Neuronal stem cell (in vitro differentiated cells): ENCODE results near the gene EYA3.
A peak's percentile ranks its signal among the peaks of the same experiment; 100 is the strongest.

ENCODE experiments used
- DNase-seq: peaks from one replicate; pipeline ENCODE4 v3.0.0-alpha.2; 2013; ENCODE audit warnings: low spot score
- H2AFZ ChIP-seq: one replicate; pipeline ENCODE4 v1.6.1; 2013; ENCODE audit warnings: mild to moderate bottlenecking, low read length, inconsistent platforms
- H2AK5ac ChIP-seq: 2 replicates; pipeline ENCODE4 v1.6.1; 2013; ENCODE audit warnings: low read depth, mild to moderate bottlenecking, inconsistent platforms, low read length, moderate library complexity, mixed read lengths
- H2BK120ac ChIP-seq: 2 replicates; pipeline ENCODE4 v1.6.1; 2013; ENCODE audit warnings: low read depth, mild to moderate bottlenecking, inconsistent platforms, low read length, moderate library complexity, mixed read lengths
- H2BK12ac ChIP-seq: one replicate; pipeline ENCODE4 v1.6.1; 2013; ENCODE audit warnings: low read length, inconsistent platforms
- H2BK15ac ChIP-seq: 2 replicates; pipeline ENCODE4 v1.6.1; 2013; ENCODE audit warnings: mild to moderate bottlenecking, low read length, inconsistent platforms, mixed read lengths
- H2BK5ac ChIP-seq: one replicate; pipeline ENCODE4 v1.6.1; 2013; ENCODE audit warnings: inconsistent platforms, mild to moderate bottlenecking, low read length, moderate library complexity
- H3K14ac ChIP-seq: one replicate; pipeline ENCODE4 v1.6.1; 2013; ENCODE audit warnings: low read length, inconsistent platforms
- H3K18ac ChIP-seq: 2 replicates; pipeline ENCODE4 v1.6.1; 2013; ENCODE audit warnings: low read length, inconsistent platforms
- H3K23ac ChIP-seq: 2 replicates; pipeline ENCODE4 v1.6.1; 2013; ENCODE audit warnings: low read depth, mild to moderate bottlenecking, mixed read lengths, low read length, inconsistent platforms; ENCODE audit not compliant: poor library complexity
- H3K27ac ChIP-seq: replicated peaks from 3 replicates; pipeline ENCODE4 v1.5.1; 2013; ENCODE audit warnings: low read length, inconsistent platforms
- H3K27me3 ChIP-seq, 3 experiments: 2 replicates each; pipeline ENCODE4 v1.6.1; 2013; ENCODE audit warnings: low read length in 3 of 3, mild to moderate bottlenecking in 2 of 3, inconsistent platforms in 1 of 3, low read depth in 1 of 3, mixed read lengths in 1 of 3, moderate library complexity in 1 of 3; ENCODE audit not compliant: control insufficient read depth in 3 of 3, insufficient read depth in 3 of 3
- H3K36me3 ChIP-seq, 2 donors: replicated peaks in 1 of 2; 2 replicates each; pipeline ENCODE4 v1.6.1; 2013; ENCODE audit warnings: low read length in 2 of 2; ENCODE audit not compliant: control insufficient read depth in 2 of 2, insufficient read depth in 2 of 2
- H3K4ac ChIP-seq: 2 replicates; pipeline ENCODE4 v1.6.1; 2013; ENCODE audit warnings: inconsistent platforms, mild to moderate bottlenecking, low read length, moderate library complexity
- H3K4me1 ChIP-seq, 2 donors: 1 replicate in 1 of 2; 2 replicates in 1 of 2; pipeline ENCODE4 v1.6.1; 2013; ENCODE audit warnings: low read length in 2 of 2, low read depth in 1 of 2; ENCODE audit not compliant: control insufficient read depth in 2 of 2, insufficient read depth in 1 of 2
- H3K4me2 ChIP-seq: one replicate; pipeline ENCODE4 v1.6.1; 2013; ENCODE audit warnings: mild to moderate bottlenecking, low read length, inconsistent platforms; ENCODE audit not compliant: insufficient read depth, poor library complexity, severe bottlenecking
- H3K4me3 ChIP-seq, 2 donors: 2 replicates each; pipeline ENCODE4 v1.5.1; 2013; ENCODE audit warnings: low read length in 2 of 2, mild to moderate bottlenecking in 2 of 2, inconsistent platforms in 1 of 2, moderate library complexity in 1 of 2
- H3K79me1 ChIP-seq: one replicate; pipeline ENCODE4 v1.6.1; 2013; ENCODE audit warnings: low read depth, mild to moderate bottlenecking, inconsistent platforms, low read length, moderate library complexity
- H3K9ac ChIP-seq: one replicate; pipeline ENCODE4 v1.6.1; 2013; ENCODE audit warnings: mild to moderate bottlenecking, low read depth, low read length, inconsistent platforms; ENCODE audit not compliant: poor library complexity
- H3K9me3 ChIP-seq, 2 donors: replicated peaks in 1 of 2; 2 replicates each; pipeline versions ENCODE3 to v1.6.1; 2013; ENCODE audit warnings: low read length in 2 of 2, mild to moderate bottlenecking in 2 of 2, inconsistent platforms in 1 of 2, low read depth in 1 of 2, mixed read lengths in 1 of 2, moderate library complexity in 1 of 2; ENCODE audit not compliant: control insufficient read depth in 2 of 2, insufficient read depth in 1 of 2
- H4K8ac ChIP-seq: one replicate; pipeline ENCODE4 v1.6.1; 2013; ENCODE audit warnings: low read depth, mild to moderate bottlenecking, inconsistent platforms, low read length, moderate library complexity
- H4K91ac ChIP-seq: one replicate; pipeline ENCODE4 v1.6.1; 2013; ENCODE audit warnings: low read length, low read depth, mild to moderate bottlenecking, inconsistent platforms; ENCODE audit not compliant: poor library complexity
- WGBS, 2 donors: extraction: QIAGEN DNeasy Blood & Tissue Kit; methylation state at CpG; one replicate each; pipeline ENCODE4 v1.1.7; 2013; ENCODE audit warnings: missing lambda C conversion rate in 2 of 2, mixed read lengths in 1 of 2; ENCODE audit not compliant: insufficient read length in 2 of 2, insufficient replicate concordance in 1 of 2; ENCODE audit errors: extremely low coverage in 2 of 2; 5-methylcytosine and 5-hydroxymethylcytosine counted together

The EYA3 gene

DNA sequence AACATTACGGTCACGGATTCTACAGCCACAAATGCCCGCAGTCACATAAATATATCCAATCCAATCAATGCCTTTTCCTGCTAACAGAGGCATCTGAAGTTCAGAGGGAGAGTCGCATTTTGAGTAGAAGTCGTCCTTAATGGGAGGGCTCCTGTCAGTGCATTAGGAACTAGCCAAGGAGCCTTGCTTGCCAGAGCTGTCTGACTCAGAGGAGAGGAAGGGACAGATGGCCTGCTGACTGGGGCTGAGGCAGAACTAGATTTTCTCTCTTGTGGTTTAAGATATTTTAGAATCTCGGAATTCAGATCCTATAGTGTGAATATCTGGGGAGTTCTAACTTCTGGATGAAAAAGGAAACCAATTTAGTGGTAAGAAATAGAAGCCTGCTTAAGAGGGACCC is 118.0 kb downstream of the EYA3 start:
- Histone ChIP-seq H3K36me3 (peaks cover 20 to 41% of the 10 kb centered on the region in 2 donors), H3K27me3 (no peaks in the 10 kb centered on the region), H3K79me1 (no peaks in the 10 kb centered on the region), H3K4ac (no peak overlapping the region), H2BK12ac (no peak overlapping the region), H3K4me2 (no peak overlapping the region), H4K91ac (no peak overlapping the region), H3K23ac (no peak overlapping the region), H3K9ac (no peak overlapping the region), H2AFZ (no peak overlapping the region), H3K27ac (no peak overlapping the region), H3K4me1 (no peaks in the 10 kb centered on the region), H3K4me3 (peak overlapping the region in 1 of 2 donors; percentile 67), H2BK5ac (no peak overlapping the region), H2BK15ac (no peak overlapping the region), H3K9me3 (no peaks in the 10 kb centered on the region), H3K14ac (no peak overlapping the region), H3K18ac (no peak overlapping the region), H2AK5ac (no peak overlapping the region), H4K8ac (no peak overlapping the region), H2BK120ac (no peak overlapping the region)
- DNase-seq = no peak
- WGBS, 2 donors = no CpG with 5 or more reads among the region's 6 CpGs

DNA sequence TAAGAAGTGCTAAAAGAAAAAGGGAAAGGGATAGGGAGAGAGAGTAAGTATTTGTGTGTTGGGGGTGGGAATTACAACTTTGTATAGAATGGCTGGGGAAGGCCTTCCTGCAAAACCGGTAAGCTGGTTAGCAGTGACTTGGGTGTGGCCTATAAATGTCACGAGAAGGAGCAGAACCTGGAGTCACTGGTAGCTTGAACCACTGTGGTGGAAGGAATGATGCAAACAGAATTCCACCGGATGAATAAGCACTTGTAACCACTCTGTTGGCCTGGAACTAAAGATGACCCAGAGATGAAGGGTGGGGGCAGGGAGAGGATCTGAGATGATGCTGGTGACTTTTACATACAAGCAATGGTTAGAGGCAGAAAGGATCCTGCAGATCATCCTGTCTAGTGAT is 119.7 kb downstream of the EYA3 start:
- Histone ChIP-seq H2AFZ (no peak overlapping the region), H2BK5ac (no peak overlapping the region), H3K14ac (no peak overlapping the region), H3K4me2 (no peak overlapping the region), H4K91ac (no peak overlapping the region), H2BK120ac (no peak overlapping the region), H3K23ac (no peak overlapping the region), H2BK15ac (no peak overlapping the region), H3K27ac (no peak overlapping the region), H3K4me1 (no peaks in the 10 kb centered on the region), H2BK12ac (no peak overlapping the region), H3K27me3 (no peaks in the 10 kb centered on the region), H3K9ac (no peak overlapping the region), H3K79me1 (no peaks in the 10 kb centered on the region), H3K4ac (no peak overlapping the region), H2AK5ac (no peak overlapping the region), H3K4me3 (no peak overlapping the region), H3K9me3 (no peaks in the 10 kb centered on the region), H3K36me3 (peaks cover 20 to 28% of the 10 kb centered on the region in 2 donors), H4K8ac (no peak overlapping the region), H3K18ac (no peak overlapping the region)
- no peak for DNase-seq
- no CpG with 5 or more reads among the region's 3 CpGs for WGBS, 2 donors

DNA sequence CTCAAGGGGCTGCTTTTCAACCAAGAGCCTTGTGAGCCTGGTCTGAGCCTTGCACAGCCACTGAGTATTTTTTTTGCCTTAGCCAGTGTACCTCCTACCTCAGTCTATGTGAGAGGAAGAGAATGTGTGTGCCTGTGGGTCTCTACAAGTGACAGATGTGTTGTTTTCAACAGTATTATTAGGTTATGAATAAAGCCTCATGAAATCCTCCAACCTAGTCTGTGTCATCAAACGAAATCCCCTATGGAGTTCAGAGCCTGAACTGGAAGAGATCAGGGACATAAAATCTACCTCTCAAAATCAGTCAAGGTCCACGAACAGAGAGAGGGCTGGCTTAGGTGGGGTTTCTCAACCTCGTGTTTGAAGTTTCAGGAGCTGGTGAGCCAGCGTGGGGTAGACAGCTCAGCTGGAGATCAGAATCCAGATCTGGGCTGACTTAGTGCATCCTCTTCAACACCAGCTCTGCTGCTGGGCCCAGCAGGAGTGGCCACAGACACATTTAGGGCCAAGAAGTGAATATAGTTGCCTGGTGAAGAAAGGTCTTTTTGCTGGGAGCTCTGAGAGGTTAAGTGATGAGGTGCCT is 120.4 kb downstream of the EYA3 start:
- H3K4me2 ChIP-seq = no peak overlapping the region
- no peak overlapping the region for H2AFZ ChIP-seq
- H3K23ac ChIP-seq = no peak overlapping the region
- H2BK15ac ChIP-seq = no peak overlapping the region
- no peaks in the 10 kb centered on the region for H3K4me1 ChIP-seq
- peaks cover 20 to 23% of the 10 kb centered on the region in 2 donors for H3K36me3 ChIP-seq
- no peak for DNase-seq
- H2BK12ac ChIP-seq = no peak overlapping the region
- no peaks in the 10 kb centered on the region for H3K9me3 ChIP-seq
- no peak overlapping the region for H2BK5ac ChIP-seq
- no peak overlapping the region for H3K4me3 ChIP-seq
- no peak overlapping the region for H3K27ac ChIP-seq
- H4K91ac ChIP-seq = no peak overlapping the region
- H2AK5ac ChIP-seq = no peak overlapping the region
- WGBS, 2 donors = no CpG with 5 or more reads among the region's 4 CpGs
- H2BK120ac ChIP-seq = no peak overlapping the region
- no peak overlapping the region for H4K8ac ChIP-seq
- no peak overlapping the region for H3K4ac ChIP-seq
- no peaks in the 10 kb centered on the region for H3K27me3 ChIP-seq
- H3K18ac ChIP-seq = no peak overlapping the region
- H3K14ac ChIP-seq = no peak overlapping the region
- H3K79me1 ChIP-seq = no peaks in the 10 kb centered on the region
- no peak overlapping the region for H3K9ac ChIP-seq

DNA sequence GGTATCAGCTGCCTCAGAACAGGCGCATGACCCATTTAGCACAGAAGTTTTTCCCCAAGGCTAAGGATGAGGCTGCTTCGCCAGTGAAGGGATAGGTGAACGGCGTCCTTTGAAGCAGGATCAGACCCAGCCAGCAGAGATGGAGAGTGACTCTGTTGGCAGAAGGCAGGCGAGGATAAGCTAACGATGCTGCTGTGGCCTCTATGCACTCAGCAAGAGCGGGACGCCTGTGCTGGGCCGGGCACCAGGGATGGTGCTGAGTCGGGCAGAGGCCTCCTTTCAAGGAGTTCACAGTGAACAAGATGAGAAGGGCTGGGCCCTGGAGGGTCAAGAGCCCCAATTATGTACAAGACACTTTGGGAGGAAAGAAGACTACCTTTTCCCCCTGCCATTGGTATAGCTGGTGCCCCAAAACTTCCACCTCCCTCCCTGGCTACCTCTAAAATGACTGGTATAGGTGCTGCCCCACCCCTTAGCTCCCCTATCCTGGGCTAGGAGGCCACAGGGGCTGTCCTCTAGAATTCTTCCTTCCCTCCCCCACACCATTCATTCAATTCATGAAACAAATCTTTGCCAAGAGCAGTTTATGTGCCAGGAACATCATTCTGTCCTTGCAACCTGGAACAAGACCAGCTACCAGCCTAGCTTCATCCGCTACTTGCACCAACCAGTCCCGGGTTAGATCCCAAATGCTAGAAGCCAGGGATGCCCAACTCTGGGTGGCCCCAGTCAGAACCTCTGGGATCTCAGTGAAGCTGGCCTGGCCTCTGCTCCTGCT is 121.1 kb downstream of the EYA3 start:
- Histone ChIP-seq H3K9me3 (no peaks in the 10 kb centered on the region), H3K4me3 (peak overlapping the region in 1 of 2 donors; percentile 9), H4K91ac (no peak overlapping the region), H3K27ac (no peak overlapping the region), H3K4me1 (no peaks in the 10 kb centered on the region), H2BK12ac (no peak overlapping the region), H3K18ac (no peak overlapping the region), H2AFZ (no peak overlapping the region), H4K8ac (no peak overlapping the region), H3K9ac (no peak overlapping the region), H3K36me3 (peaks cover 17 to 19% of the 10 kb centered on the region in 2 donors), H2BK5ac (no peak overlapping the region), H3K4ac (no peak overlapping the region), H2BK15ac (no peak overlapping the region), H3K23ac (no peak overlapping the region), H3K79me1 (no peaks in the 10 kb centered on the region), H2AK5ac (no peak overlapping the region), H3K4me2 (no peak overlapping the region), H3K14ac (no peak overlapping the region), H2BK120ac (no peak overlapping the region), H3K27me3 (no peaks in the 10 kb centered on the region)
- whole genome bisulfite sequencing, 2 donors = no CpG with 5 or more reads among the region's 12 CpGs
- no peak for DNase-seq
